HEK293T (cell line): Measurements from ENCODE around the gene OR52A1.

Source experiments
- ARNT ChIP-seq: fragments of 450-650 bp; IDR thresholded peaks from 2 replicates; pipeline ENCODE4 v1.6.1; 2017; ENCODE audit warnings: mild to moderate bottlenecking
- ELF4 ChIP-seq: fragments of 450-650 bp; IDR thresholded peaks from 2 replicates; pipeline ENCODE4 v1.6.1; 2017; ENCODE audit warnings: antibody characterized with exemption
- LEF1 ChIP-seq: fragments of 450-650 bp; IDR thresholded peaks from 2 replicates; pipeline ENCODE4 v1.6.1; 2017; ENCODE audit warnings: mild to moderate bottlenecking, borderline replicate concordance
- SP1 ChIP-seq: fragments of 450-650 bp; IDR thresholded peaks from 2 replicates; pipeline ENCODE4 v1.6.1; 2017

GRCh38 chr11:5197536-5197935 lies 43.0 kb upstream of the OR52A1 start:
- no peak for TF ChIP-seq ELF4
- TF ChIP-seq LEF1, result no peak
- no peak for TF ChIP-seq SP1
- no peak for TF ChIP-seq ARNT
